Endometrial microvascular endothelial cells (primary cell): Measurements from ENCODE around the gene BLOC1S1. TPM values are rescaled to one million over a fixed set of nuclear protein-coding genes. Genes with fewer than 3 reads are reported as not detected.

Experiments used
- in situ Hi-C: cut with HindIII; loops from 2 replicates; pipeline ENCODE4 v1.10.0; 2017; ENCODE audit warnings: low sequenced_read_pairs, low pct_unique_long_range_greater_than_20kb; ENCODE audit errors: inconsistent ontology term
- total RNA-seq: library from RNA; depleted of rRNA; stranded (reverse); fragments of >200 nt; gene quantifications from one replicate; pipeline ENCODE4 v1.2.3, GENCODE V29; 2015; ENCODE audit errors: inconsistent ontology term

The BLOC1S1 gene
- total RNA-seq, 1 donor from 2014 or later: 139 TPM

DNA sequence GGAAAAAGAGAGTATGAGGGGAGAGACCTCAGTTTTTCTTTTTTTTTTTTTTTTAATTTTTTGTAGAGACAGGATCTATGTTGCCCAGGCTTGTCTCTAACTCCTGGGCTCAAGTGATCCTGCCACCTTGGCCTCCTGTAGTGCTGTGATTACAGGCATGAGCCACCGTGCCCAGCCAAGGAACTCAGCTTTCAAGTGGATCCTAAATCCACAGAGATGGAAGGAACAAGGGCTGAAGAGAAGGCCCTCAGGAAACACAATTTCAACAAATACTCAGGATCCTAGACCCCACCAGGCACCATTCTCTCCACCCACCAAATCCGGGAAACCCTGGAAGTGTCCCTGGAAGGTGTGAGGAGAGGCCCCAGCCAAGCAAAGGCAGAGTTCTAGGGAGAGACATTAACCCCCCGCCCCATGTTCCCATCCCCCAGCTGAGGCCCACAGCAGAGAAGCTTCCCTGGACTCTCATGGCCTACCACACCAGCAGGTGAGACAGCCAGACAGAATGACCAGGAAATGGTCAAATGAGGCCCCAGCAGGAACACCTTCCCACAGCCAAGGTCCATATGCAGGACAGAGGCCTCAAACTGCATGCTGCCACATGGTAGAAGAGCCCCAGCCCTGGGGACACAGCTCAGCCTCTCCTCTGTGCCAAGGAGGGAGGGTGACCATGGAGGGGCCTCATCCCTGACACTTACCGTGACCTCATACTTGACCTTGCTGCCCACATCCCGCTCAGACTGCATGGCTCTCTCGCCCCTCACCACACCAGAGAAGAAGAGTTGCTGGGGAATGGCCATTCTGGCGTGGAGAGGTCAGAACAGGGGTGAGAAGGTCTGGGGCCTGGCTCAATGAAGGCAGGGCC, 22.3 kb upstream of the BLOC1S1 start:
- in situ Hi-C loops: no loop called here

DNA sequence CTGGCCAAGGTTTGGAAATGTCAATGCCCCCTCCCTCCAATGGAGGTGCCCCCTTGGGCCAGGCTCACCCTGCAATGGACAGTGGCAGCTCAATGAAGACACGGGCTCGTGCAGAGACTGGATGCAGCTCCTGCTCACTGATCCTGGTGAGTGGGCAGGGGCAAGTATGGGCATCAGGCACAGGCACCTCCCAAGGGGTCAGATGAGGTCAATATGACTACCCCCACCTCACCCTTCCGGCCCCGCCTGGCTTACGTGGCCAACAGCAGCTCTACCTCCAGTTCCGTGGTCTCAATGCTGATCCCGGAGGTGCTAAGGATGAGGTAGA, 21.7 kb upstream of the BLOC1S1 start:
- in situ Hi-C loops: no loop called here

DNA sequence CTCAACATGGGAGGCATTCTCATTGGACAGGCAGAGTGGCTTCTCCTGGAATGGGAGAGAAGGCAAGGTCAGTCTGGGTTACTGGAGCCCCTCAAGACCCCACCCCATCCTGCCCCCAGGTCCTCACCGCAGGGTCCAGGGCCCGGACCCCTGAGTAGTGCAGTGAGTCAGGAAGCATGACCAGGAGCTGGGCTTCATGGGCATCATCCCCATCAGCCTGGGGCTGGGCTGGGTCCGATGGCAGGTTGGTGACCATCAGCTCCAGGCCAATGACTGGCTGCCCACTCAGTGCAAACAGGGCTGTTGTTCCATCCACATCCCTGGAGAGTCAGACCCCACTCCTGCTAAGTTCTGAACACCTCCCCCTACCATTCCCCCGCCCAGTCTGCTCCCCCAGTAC, 21.2 kb upstream of the BLOC1S1 start:
- in situ Hi-C loops: no loop called here

DNA sequence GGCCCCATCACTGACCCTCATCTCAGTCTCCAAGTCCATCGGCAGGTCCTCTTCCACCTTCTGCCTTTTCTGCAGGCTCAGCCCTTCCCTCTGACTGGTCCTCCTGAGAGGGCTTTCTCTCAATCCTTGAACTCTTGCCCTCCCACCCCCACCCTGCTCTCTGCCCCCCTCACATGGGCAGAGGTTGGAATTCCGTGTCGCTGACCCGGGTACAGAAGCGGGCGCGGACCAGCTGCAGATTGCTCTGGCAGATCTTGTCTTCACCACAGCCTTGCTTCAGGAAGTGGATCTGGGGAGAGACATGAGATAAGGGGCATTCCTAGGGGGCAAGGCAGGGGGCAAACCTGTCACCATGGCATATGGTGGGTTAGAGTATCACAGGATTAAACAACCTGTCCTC, 20.5 kb upstream of the BLOC1S1 start:
- in situ Hi-C loops: no loop called here

DNA sequence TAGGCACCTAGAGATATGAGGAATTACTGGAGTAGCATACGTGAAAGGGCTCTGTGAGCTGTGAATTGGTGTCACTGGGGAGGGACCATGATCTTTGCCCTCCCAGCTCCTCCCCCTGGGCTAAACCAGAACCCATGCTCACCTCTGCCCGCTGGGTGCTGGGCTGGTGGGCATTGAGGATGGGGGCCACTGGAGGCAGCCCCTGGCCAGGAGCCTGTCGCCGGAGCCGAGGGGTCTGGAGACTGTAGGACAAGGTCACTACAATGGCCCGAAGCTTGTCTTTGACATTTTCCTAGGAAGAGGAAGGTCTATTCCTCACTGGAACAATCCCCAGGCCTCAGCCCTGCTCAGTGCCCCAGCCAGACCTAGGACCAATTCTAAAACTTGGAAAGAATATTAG, 19.7 kb upstream of the BLOC1S1 start:
- in situ Hi-C loops: no loop called here

DNA sequence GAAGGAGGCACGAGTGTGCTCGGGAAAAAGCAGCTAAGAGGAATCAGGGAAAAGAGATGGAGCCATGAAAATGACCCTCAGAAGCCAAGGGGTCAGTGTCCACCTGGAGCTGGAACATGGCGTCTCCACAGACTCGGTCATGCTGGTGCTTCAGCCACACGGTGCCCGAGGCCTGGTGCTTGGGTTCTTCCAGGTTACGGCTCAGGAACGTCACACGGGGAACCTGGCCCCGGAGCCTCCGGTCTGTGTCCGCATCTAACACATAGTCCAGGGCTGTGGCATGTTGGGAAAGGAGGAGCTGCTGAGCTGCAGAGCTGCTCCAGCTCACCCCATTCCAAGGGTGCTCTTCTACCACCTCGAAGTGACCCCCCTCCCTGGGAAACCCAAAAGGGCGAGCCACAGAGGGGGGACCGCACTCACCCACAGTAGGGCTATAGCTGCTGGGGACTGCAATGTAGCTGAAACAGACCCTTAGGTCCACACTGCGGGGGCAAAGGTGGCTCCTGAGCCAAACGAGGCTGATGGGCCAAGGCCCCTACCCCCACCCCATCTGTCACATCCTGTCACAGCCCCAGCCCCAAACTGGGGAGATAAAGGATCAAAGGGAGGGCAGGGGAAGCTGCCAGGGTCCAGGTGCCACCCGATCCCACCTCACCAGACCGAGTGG, 18.9 kb upstream of the BLOC1S1 start:
- in situ Hi-C loops: no loop called here

DNA sequence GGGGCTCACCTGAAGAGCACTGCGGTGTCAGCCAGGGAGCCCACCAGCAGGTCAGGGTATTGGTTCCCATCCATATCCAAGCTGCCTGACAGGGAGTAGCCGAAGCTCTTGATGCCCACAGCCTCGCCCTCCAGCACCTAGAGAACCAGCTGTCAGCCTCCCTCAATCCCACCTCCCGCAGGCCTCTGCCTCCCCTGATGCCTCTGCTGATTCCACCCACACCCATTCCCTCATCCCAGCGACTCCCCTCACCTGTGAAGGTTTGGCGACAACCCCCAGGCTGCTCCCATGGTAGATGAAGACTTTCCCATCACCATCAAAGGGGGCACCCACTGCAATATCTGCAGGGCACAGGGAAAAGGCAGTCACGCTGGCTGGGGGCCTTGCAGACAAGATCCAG, 18.2 kb upstream of the BLOC1S1 start:
- in situ Hi-C loops: no loop called here

DNA sequence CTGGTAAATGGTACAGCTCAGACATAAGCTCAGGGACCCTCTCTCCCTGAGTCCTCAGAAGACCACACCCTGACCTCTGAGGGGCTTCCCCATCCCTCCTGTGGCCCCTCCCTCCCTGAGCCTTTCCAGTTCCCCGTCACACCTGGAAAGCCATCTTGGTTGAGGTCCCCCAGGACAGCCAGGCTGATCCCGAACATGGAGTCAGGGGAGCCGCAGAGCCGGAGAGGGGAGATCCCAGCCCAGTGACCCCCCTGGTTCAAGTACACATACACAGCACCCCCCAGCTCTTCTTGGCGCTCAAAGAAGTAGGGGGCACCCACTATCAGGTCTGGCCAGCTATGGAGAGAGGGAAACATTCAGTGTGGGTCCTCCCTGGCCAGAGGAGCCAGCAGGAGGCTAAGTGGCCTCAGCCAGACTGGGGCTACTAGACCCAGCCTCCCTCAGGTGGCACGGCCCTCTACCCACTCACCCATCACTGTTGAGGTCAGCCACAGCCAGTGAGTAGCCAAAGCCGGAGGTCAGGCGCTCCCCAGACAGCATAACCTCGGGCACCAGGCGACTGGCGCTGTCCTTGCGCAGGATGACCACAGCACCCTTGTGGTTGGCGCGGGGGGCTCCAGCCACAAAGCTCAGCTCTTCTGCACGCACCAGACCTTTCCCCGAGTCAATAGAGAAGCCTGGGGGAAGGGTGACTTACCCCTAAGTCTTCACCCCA, 17.4 kb upstream of the BLOC1S1 start:
- in situ Hi-C loops: no loop called here

DNA sequence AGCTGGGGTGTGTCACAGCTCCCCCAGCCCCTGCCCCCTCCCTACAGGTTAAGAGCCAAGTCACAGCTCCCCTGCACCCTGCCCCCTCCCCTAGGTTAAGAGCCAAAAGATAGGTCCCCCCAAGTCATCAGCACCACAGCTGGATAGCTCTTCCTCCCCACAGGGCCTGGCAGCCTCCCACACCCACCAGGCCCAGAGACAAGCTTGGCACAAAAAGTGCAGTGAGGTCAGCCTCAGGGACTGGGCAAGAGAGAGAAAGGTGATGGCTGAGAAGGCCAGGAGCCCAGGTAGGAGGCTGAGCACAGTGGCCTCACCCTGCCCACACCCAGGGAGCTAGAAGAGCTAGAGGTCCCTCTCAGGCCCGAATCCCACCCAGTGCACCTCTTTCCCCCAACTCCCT, 16.9 kb upstream of the BLOC1S1 start:
- in situ Hi-C loops: no loop called here

DNA sequence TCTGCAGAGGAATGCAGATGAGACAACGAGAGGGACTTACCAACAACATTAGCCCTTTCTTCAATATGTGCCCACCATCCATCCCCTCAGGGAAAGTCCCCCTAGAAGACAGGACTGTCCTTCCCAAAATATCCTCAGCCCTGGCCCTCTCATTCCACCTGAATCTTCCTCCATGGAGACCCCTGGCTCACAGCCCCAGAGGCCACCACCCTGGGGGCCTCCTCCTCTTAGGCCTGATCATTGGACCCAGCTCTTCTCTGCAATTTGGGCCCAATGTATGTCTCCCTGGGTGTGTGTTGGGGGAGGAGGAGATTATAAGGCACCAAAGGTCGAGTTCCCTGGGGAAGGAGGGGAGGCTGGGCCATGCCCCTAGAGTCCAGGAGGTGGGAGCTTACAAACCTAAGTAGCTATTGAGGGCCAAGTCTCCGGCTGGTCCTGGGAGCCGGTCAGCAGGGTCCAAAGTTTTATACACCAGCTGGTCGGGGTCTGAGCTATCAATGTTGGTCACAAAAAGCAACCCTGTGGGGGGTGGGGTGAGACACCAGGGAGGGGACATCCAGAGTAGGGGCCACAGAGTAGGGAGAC, 16.3 kb upstream of the BLOC1S1 start:
- in situ Hi-C loops: no loop called here

DNA sequence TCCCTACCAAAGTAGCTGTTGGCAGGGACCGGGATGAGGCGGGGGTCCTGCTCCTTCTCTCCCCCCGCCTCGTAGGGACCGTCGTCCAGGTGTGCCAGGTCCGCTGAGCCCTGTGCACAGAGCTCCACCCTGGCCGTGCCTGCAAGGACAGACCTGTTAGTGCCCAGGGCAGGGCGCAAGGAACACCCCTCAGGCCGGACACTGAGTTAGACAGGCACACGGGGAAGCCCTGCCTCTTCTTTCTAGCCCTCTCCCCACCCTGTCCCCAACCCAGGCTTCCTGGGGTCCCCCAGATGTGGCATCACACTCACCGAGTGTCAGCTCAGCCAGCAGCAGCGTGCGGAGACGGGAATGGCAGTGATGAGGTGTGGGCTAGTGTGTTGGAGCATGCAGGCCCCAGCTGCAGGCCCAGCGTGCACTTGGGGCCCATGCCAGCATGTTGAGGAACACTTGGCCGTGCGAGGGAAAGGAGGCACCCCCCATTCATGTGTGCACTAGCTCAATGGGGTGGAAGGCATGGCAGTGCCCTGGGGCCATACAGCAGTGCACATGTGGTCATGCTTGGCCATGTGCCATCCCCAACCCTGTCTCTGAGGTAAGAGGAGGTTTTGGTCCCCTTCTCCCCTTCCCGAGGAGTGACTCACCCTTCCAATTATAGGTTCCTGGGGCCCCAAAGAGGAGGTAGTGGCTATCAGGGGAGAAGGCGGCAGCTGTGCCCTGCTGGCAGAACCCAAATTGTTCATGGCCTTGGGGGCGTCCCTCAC, 15.4 kb upstream of the BLOC1S1 start:
- in situ Hi-C loops: no loop called here

DNA sequence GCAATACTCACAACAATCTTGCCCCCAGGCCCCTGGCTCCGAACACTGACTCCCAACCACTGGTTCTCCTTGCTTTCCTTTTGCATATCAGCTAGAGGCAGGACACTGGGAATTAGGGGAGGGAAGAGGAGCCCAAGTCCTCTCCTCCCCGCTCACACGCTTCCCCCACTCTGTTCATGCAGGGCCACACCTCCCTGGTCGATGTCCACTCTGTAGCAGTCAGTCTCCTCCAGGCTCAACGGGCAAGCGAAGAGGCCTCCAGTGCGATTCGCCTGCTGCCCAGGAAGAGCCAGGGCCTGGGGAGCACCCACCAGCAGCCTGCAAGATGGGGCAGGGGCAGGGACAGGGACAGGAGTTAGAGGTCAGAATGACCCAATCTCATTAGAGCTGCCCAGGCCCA, 13.0 kb upstream of the BLOC1S1 start:
- in situ Hi-C loops: no loop called here

DNA sequence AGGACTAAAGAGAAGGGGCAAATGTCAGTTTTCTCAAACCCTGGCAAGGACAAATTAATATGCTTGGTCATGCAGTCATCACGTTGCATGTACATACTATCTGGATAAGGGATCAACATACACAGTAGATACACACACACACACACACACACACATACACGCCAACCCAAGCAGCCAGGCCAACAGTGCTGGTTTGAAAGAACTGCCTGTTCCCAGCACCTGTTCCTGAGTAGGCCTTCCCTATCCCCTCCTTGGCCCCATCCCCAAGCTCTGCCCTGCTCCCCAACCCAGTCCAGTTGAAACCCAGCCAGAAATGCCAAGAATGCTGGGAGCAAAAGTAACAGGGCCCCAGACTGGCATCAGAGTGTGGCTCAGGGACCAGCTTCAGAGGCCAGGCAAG, 12.6 kb upstream of the BLOC1S1 start:
- in situ Hi-C loops: no loop called here

DNA sequence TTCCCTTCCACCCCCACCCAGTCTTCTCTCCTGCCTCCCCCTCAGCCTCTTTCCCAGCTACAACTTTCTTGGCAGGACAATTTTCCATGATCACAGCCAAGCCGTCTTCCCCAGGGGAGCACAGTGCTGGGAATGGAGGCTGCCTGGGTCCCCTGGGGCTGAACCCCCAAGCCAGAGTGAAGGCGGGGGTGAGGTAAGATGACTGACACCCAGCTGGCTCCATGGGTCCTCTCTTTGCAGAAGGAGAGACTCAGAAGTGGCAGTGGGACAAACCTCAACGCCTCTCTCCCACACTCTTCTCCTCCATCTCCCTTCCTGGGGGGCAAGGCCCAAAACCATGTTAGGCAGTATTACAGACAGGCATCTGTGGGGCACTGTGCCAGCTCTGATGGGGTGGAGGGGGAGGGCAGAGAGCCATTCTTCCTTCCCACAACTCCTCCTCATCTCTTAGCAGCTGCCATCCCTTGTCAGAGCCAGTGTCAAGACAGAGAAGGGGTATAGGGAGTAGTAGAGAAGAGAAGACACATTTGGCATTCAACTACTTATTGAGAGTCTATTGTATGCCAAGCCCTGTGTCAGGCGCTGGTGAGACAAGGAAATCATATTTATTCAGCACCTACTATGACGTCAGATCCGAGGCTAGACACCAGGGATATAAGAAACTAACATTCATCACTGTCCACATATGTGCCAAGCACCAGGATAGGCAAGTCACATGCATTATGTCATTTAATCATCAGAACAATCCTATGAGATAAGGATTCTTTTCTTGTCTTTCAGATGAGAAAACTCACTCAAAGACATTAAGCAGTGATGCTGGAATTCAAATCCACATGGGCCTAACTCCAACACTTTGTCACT, 11.7 kb upstream of the BLOC1S1 start:
- in situ Hi-C loops: no loop called here

DNA sequence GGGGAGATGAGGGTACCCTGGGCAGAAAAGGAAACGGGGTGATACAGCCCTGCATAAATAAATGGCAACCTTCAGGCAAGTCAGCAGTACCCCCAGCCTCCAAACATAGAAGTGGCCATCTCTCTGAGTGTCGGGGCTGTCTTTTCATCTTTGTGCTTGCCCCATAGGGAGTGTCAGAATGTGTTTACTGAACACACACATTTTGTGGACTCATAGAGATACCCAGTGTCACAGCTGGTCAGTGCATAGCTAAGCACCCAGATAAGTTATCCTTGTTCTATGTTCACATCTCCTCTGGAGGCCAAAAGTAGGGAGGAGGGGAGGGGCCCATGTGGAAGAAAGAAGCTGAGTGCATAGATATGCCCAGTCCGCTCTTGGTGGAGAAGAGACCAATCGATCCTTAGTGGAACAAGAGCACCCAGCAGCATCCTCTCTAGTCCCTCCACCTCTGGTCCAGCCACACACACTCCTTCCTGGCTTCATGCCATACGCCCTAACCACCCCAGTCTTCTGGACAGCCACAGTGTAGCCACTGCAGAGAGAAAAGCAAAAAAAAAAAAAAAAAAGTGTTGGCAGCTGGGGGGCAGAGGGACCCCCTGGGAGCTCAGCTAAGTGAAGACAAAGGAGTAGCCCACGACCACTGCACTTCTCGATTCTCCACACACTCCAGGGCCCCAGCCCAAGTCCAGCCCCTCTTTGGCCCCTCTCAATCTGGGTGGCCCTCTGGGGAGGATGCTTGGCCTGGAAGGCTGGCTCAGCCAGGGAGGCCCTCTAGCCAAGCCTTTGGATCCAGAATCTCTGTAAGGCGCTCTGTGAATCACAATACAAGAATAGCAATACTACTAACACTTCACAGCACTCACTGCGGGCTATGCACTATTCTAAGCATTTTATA, 10.8 kb upstream of the BLOC1S1 start:
- in situ Hi-C loops: no loop called here

DNA sequence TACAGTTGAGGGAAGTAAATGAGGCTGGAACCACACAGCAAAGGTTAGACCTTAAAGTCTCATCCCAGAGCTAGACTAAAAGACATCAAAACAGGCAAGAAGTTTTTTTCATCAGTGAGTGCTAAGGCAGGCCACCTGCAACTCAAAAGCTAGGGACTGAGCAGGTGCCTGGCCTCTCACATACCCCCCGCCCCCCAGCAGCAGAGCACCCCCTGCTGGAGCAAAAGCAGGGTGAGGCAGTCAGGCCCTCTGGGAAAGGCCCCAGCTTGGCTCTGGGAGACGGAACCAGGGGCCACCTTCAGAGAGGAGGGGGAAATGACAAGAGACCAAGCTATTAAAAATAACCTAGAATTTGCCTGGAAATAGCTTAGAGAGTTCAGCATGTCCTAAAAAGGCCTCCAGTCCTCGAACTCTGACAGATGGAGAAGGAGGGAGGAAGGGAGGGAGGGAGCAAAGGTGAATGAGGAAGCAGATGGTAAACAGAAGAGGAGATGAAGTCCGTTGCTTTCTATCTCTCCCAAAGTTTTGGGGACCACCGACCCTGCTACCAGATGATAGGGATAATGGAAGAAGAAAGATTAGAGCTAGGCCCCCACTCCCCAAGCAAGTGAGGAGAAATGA, 10.0 kb upstream of the BLOC1S1 start:
- in situ Hi-C loops: no loop called here
